ENCODE measurements around the gene FTMT.

- no peak for TF ChIP-seq CTCF (IDR thresholded peaks at IDR 0.05)
- no peak for TF ChIP-seq POLR2AphosphoS5 (IDR thresholded peaks at IDR 0.05)
- TF ChIP-seq POLR2A (IDR thresholded peaks at IDR 0.05; ENCODE audit: low read depth), result no peak
These were observed 21.7 kb downstream of the FTMT start for GRCh38 chr5:121873409-121873808.
